HG02981 (cell line): ENCODE results near the gene RAVER2.
"Not testable (repeated sequence)": the region's sequence is repeated elsewhere in the genome, so short reads cannot be mapped to it uniquely, and the experiment has no call there.

Experiments used
- ATAC-seq: cut with Tn5 transposase; IDR thresholded peaks from one replicate; pipeline ENCODE4 v1.9.1; 2021; ENCODE audit warnings: mild to moderate bottlenecking, moderate library complexity; ENCODE audit not compliant: unreplicated experiment

Gene RAVER2

DNA sequence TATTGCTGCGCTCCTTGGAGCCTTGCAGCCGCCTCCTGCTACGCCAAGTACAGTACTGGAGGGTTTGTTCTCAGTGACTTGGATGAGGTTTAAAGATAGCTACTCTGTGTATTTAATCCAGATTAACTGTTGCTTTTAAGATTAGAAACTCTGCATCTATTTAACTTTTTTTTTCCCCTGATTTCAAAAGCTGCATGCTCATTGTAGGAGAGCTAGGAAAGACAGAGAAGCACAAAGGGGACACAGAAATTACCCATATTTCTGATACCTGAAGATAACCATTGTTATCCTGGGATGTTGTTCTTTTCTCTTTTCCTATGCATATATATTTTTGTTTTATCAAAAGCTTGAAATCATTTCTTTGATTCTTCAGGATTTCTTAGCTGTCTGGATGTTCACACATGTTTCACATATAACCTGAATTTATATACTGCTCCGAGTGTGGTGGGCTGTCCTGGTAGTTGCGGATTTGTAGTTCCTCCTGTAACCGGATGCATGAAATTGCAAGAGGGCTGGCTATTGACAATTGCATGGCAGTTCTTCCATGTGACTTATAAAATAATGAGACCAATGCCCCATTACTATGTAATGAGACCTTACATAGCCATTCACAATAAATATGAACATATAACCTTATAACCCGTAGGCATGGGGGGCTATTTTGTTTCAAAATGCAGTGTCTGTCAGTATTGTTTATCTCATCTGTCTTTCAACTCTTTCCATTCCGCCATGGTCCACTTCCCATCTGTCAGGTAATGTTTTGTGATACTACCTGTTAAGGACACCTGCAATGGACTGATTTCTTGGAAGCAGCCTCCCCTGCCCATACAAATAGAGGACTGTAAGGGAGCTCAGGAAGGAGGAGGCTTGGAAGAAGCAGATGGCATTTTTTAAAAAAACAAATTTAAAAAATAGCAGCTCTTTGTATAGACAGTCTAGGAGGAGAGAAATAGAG, 1.4 kb downstream of the RAVER2 start:
- no peak for ATAC-seq

DNA sequence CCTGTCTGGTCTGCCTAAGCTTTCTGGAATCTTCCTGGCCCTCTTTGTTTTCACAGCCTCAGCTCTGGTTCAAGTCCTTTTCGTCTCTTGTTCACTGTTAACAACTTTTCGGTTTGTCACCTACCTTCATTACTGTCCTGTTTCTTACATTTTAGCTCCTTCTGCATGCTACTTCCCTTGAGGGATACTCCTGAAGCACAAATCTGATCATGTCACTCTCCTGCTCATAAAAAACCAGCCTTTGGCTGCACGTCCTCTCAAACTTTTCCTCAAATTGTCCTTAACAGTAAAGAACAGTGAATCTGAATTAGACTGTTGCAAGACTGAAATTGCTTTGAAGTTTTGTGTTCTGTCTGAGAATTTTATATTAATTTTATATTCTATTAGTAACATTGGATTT, 3.3 kb downstream of the RAVER2 start:
- ATAC-seq = no peak

DNA sequence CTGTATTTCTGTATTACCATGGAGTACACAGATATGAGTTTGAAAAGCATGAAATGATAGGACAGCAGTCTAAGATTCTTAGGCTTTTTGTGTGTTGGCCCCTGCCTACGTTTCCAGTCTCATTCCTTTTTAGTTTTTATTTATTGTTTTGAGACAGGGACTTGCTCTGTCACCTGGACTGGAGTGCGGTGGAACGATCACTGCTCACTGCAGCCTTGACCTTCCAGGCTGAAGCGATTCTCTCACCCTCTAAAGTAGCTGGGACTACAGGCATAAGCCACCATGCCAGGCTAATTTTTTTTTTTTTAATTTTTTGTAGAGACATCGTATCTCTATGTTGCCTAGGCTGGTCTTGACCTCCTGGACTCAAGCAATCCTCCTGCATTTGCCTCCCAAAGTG, 3.8 kb downstream of the RAVER2 start:
- no peak for ATAC-seq

DNA sequence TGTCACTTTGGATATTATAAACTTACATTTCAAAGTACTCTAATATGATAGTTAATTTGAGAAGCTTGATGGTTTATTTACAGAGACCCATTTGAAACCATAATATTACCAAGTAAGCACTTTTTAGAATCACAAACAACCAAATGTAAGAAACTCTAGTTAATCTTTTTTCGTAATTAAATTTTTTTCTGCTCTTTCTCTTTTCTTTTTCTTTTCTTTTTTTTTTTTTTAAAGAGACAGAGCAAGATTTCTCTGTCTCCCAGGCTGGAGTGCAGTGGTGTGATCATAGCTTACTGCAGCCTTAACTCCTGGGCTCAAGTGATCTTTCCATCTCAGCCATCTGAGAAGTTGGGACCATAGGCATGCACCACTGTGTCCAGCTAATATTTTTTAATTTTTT, 5.2 kb downstream of the RAVER2 start:
- no peak for ATAC-seq

DNA sequence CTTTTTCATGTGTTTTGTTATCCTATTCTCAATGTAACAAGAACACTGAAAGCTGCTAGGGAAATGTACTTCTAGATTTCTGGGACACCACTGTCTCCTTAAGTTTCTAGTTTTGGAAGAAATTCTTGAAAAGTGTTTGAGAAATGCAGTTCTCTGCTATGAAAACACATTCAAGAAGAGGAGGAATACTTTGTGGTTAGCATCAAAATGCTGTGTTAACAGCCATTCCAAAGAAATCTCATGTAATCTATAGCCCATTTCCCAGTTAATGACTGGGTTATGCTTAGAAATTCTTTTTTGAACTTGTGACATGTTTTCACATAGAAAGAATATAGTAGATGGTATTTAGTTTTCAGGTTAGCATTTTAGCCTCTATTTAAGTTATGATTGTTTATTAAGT, 6.0 kb downstream of the RAVER2 start:
- no peak for ATAC-seq

DNA sequence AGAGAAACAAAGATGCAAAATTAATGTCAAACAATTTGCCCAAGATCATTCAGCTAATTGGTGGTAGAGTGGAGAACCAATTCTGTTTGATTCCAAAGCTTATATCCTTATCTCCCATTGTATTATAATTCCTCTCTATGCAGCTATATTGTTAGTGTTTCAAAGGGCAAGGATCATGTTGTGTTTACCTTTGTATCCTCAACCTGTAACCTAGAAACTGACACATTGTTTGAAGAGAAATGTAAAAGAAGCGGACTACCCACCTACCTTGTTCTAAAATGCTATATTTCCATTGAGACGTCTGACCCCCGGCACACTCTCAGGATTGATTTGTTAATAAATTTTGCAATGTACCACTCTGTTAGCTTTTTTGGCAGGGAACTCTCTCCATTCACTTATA, 9.3 kb downstream of the RAVER2 start:
- ATAC-seq = no peak

DNA sequence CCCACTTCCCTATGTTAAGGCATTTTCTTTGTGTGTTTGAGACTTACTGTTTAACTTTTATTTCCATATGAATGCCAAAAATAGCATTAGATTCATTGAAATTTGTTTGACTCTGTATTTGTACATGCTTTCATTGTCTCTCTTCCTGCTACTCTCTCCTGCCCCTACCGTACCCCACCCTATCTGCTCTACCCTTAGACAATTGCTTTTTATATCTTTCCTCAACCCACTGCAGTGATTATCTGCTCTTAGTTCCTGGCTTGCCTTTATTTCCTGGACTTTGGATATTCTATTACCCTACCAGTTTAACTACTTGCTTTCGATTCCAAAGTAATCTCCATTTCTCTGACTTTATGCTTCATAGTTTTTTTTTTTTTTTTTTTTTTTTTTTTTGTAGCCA, 10.5 kb downstream of the RAVER2 start:
- ATAC-seq = no peak

DNA sequence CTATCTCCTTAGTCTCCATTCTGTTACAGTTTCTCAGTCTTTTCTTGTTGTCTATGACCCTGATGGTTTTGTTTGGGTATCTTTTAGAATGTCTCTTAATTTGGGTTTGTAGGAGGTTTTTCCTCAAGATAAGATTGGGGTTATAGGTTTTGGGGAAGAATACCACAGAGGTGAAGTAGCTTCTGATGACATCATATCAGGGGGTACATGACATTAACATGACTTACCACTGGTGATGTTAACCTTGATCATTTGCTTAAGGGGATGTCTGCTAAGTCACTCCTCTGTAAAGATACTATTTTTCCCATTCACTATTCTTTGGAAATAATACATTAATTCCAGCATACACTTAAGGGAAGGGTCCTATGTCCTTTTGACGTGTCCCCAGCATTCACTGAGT, 11.9 kb downstream of the RAVER2 start:
- ATAC-seq = no peak

DNA sequence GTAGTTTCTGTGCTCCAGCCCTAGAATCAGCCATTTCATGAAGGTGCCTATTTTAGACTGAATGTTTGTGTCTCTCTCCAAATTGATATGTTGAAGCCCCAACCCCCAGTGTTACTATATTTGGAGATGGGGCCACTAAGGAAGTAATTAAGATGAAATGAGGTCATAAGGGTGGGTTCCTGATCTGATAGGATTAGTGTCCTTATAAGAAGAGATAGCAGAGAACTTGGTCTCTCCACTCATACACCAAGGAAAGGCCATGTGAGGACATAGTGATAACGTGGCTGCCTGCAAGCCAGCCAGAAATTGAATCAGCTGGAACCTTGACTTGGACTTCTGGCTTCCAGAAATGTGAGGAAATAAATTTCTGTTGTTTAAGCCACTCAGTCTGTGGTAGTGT, 12.3 kb downstream of the RAVER2 start:
- ATAC-seq = no peak

DNA sequence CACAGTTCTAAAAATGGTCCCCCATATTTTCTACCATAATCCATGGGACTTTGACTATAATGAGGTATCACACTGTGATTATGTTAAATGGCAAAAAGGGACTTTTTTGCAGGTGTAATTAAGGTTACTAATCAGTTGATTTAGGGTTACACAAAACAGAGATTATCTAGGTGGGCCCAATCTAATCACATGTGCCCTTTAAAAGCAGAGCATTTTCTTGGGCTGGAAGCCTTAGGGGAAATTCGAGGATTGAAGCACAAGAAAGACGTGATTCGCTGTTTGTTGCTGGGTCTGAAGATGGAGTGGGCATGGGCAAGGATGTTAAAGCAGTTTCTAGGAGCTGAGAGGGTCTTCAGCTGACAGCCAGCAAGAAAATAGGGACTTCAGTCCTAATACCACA, 13.4 kb downstream of the RAVER2 start:
- ATAC-seq = no peak

DNA sequence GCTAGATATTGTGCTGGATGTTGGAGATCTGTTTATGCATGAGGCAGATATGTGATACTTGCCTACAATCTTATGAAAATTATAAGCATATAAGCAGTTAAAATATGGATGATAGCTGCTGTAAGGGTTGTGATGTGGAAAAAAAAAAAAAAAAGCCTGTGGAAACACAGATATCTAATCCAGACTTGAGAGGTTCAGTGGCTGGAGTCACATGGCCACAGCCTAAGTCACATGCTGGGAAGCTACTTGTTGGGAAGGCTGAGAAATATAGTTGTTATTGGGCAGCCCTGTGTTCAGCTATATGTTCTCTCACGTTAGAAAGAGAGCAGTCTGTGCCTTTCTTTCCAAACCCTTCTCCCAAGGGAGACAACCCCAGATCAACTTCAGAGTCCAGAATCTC, 15.1 kb downstream of the RAVER2 start:
- no peak for ATAC-seq

DNA sequence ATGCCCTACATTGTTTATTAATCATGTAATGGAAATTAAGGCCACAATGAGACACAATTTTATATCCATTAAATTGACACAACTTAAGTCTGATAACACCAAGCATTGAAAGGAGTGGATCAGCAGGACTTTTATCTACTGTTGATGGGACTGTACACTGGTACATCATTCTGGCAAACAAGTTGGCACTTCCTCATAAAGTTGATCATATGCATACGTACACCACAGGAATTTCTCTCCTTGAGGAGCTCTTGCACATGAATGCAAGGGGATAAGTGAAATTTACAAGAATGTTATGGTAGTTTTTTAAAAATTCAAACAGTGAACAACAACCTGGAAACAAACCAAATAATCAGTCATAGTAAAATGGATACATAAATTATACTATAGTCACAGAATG, 20.1 kb downstream of the RAVER2 start:
- no peak for ATAC-seq

DNA sequence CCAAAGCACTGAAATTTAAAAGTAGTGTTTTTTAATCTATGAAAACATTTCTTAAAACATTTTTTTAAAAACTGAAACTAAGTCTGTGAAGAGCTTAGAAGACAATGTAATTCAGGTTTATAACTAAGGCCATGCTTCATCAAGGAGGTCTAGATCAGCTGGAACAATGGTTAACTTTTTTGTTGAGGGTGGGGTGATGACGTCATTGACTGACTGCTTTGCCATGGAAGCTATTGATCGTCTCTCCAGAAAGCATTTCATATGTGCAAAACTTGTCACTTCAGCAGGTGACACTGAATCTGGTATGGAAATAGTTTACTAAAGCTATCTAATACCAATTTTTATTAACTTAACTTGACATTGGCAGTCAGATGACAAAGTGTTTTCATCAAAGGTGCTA, 21.0 kb downstream of the RAVER2 start:
- ATAC-seq = no peak

DNA sequence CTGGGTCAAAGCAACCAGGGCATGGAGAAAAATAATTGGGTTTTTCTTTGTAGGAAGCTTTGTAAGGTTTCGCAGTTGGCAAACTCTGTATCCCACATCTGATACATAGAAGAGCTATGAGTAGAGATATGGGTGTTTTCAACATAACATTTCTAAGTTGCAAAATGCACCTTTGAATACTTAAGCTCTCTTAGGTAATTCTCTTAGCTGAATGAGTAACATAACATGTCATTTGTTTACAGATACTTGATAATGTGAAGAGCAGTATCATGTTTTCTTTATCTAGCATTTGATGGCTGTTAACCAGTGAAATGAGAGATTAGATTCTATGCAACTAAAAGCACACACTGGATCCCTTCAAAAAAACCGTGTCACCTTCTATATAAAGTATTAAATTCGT, 21.6 kb downstream of the RAVER2 start:
- ATAC-seq = no peak

DNA sequence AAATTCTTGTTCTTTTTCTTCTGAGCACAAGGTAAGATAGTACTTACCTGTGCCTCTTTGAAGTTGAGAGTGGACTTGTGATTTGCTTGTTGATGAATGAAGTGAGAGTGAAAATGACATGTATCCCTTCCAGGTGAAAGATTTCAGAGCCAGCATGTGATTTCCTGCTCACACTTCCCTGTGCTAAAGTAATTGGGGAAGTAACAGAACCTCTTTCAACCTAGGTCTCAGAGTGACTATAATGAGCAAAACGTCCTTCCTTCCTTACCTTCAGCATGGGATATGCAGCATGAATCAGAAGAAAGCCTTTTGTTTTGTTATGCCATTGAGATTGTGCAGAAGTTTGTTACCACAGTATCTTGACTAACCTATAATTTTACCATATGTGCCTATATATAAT, 24.6 kb downstream of the RAVER2 start:
- no peak for ATAC-seq

DNA sequence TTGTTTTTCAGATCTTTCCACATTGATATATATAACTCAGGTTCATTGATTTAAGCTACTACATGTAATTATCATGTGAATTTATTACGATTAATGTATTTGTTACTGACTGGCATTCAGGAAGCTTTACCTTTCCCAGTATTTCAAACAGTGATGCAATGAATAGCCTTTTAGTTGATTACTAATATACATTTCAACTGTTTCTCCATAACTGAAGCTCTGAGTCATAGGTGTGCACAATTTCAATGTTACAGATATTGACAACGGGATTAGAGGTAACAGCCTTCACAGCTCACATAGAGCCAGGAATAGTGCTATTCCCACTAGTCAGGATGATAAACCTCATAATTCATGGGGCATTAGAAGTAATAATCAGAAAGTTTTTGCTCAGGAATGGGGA, 25.1 kb downstream of the RAVER2 start:
- no peak for ATAC-seq

DNA sequence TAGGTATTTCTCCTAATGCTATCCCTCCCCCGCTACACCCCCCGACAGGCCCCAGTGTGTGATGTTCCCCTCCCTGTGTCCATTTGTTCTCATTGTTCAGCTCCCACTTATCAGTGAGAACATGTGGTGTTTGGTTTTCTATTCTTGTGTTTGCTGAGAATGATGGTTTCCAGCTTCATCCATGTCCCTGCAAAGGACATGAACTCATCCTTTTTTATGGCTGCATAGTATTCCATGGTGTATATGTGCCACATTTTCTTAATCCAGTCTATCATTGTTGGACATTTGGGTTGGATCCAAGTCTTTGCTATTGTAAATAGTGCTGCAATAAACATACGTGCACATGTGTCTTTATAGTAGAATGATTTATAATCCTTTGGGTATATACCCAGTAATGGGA, 28.4 kb downstream of the RAVER2 start:
- ATAC-seq = not testable (repeated sequence)

DNA sequence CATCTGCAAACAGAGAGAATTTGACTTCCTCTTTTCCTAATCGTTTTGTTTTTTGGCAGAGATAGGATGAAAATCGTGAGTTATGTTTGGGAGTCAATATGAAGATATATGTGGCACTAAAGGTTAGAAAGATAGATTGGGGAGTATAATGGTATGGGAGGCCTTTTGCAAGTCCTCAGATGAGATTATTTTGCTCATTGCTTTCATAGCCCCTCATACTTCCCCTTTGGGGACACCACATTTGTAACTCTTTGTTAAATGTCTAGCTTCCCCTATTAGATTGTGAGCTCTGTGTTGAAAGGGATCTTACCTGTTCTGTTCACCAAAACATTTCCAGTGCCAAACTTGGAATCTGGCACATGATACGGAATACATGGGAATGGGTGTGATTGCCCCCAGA, 30.2 kb downstream of the RAVER2 start:
- ATAC-seq = no peak

DNA sequence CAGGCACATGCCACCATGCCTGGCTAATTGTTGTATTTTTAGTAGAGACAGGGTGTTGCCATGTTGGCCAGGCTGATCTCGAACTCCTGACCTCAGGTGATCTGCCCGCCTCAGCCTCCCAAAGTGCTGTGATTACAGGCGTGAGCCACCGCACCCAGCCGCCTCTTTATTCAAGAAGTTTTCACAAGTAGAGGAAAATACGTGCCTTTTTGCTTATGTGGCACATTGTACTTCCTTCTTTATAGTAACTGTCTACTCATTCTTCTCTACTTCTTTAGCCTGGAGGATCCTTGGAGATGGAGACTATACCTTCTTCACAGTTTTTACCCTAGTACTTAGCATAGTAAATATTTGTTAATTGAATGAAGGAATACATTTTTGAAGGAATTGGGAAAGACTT, 37.2 kb downstream of the RAVER2 start:
- not testable (repeated sequence) for ATAC-seq

DNA sequence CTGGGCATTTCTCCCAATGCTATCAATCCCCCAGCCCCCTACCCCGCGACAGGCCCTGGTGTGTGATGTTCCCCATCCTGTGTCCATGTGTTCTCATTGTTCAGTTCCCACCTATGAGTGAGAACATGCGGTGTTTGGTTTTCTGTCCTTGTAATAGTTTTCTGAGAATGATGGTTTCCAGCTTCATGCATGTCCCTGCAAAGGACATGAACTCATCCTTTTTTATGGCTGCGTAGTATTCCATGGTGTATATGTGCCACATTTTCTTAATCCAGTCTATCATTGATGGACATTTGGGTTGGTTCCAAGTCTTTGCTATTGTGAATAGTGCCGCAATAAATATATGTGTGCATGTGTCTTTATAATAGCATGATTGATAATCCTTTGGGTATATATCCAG, 38.0 kb downstream of the RAVER2 start:
- not testable (repeated sequence) for ATAC-seq

DNA sequence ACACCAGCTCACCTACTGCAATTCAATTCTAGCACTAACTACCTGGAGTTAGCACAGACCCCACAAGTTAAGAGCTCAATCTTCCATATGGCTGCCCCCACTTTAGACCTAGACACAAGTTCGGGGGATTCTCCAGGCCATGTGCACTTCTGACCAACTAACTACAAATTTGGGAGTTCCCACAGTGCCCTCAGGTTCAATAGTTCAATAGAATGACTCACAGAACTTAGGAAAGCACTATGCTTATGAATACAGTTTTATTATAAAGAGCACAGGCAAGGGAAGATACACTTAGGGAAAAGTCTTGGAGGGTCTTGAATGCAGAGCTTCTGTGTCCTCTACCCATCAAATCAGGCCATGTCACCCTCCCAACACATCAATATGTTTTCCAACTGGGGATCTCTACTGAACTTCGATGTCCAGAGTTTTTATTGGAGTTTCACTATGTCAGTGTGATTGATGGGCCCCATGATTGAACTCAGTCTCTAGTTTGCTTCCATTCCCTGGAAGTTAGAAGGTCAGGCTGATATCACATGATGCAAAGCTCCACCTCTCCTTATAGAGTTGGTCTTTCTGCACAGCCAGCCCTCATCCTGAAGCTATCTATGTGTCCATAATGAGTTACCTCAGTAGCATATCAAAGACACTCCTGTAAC, 46.1 kb downstream of the RAVER2 start:
- no peak for ATAC-seq

DNA sequence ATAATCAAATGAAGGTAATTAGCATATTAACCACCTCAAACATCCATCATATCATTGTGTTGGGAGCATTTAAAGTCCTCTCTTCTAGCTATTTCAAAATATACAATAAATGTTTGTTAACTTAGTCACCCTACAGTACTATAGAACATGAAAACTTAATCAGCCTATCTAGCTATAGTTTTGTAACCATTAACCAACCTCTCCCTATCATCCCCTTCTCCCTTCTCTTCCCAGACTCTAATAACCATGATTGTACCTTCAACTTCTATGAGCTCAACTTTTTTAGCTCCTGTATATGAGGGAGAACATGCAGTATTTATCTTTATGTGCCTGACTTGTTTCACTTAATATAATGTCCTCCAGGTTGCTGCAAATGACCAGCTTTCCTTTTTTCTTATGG, 54.0 kb downstream of the RAVER2 start:
- ATAC-seq = no peak
